Mucosa of rectum (tissue), 2 donors: ENCODE data around the gene PHF13.

ENCODE experiments used
- H3K27ac ChIP-seq, 2 donors: one replicate each; pipeline ENCODE4 v1.7.0; 2013; ENCODE audit warnings: inconsistent platforms in 2 of 2, low read depth in 2 of 2, low read length in 2 of 2
- H3K27me3 ChIP-seq, 2 donors: one replicate each; pipeline ENCODE4 v1.7.0; 2013; ENCODE audit warnings: low read length in 2 of 2; ENCODE audit not compliant: control insufficient read depth in 2 of 2, insufficient read depth in 2 of 2
- H3K36me3 ChIP-seq, 2 donors: one replicate each; pipeline ENCODE4 v1.7.0; 2013; ENCODE audit warnings: low read length in 2 of 2; ENCODE audit not compliant: control insufficient read depth in 2 of 2, insufficient read depth in 2 of 2
- H3K4me1 ChIP-seq, 2 donors: one replicate each; pipeline ENCODE4 v1.7.0; 2013; ENCODE audit warnings: low read length in 2 of 2, mild to moderate bottlenecking in 1 of 2; ENCODE audit not compliant: control insufficient read depth in 2 of 2, insufficient read depth in 2 of 2
- H3K4me3 ChIP-seq, 2 donors: one replicate each; pipeline ENCODE4 v1.7.0; 2013; ENCODE audit warnings: low read length in 2 of 2
- H3K9ac ChIP-seq, 2 donors: one replicate each; pipeline ENCODE4 v1.7.0; 2013; ENCODE audit warnings: low read length in 2 of 2, low read depth in 1 of 2, mild to moderate bottlenecking in 1 of 2
- H3K9me3 ChIP-seq, 2 donors: one replicate each; pipeline ENCODE4 v1.7.0; 2013; ENCODE audit warnings: low read length in 2 of 2; ENCODE audit not compliant: control insufficient read depth in 2 of 2
- donor health status: healthy.
- donor health status: Normal muscosa, but diverticular disease.

PHF13 gene

DNA sequence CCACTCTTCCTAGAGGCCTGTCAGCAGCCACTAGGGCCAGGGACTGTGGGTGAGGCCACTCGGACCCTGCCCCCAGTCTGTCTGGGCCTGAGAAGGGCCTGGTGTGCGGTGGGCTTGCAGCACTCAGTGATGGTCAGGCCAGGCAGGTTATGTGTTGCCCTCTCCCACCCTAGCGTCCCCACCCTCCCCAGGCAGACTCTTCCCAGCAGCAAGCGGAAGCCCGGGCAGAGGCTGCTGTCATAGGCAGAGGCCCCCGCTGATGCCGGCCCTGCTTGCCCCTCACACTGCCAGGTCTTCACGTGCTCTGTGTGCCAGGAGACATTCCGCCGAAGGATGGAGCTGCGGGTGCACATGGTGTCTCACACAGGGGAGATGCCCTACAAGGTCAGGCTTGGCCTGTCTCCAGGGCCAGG, 27.1 kb upstream of the PHF13 start:
- no peaks in the 10 kb centered on the region for H3K27me3 ChIP-seq
- H3K36me3 ChIP-seq: peaks cover 13 to 37% of the 10 kb centered on the region in 2 donors
- H3K9ac ChIP-seq: no peak overlapping the region
- H3K4me1 ChIP-seq: peaks cover 15 to 25% of the 10 kb centered on the region in 2 donors
- no peak overlapping the region for H3K27ac ChIP-seq
- no peaks in the 10 kb centered on the region for H3K9me3 ChIP-seq
- H3K4me3 ChIP-seq: no peak overlapping the region

DNA sequence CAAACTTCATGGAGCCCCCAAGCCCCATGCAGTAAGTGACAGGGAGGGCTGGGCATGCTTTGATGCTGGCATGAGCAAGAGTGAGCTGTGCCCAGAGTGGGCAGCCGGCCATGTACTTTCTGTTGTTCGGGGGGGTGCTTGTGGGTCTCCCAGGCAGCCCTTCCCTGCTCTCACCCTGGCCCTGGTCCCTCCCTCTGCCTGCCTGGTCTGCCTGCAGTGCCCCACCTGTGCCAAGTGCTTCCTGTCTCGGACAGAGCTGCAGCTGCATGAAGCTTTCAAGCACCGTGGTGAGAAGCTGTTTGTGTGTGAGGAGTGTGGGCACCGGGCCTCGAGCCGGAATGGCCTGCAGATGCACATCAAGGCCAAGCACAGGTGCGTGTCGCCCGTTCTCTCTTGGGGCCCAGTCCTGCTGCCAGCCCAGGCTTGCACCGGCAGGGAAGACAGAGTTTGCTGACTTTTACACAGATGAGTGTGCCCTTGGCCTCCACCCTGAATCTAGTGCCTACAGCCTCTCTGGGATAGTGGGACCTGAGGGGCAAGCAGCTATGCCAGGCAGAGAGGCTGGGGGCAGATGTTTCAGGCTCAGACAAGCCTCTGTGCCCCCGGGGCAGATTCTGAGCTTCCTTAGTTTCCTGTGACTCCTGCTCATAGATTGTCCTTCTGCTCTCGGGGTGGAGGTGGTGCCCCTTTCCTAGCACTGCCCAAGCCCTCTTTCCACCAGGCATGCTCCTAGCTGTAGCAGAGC, 26.1 kb upstream of the PHF13 start:
- Histone ChIP-seq H3K4me3 (no peak overlapping the region), H3K27me3 (no peaks in the 10 kb centered on the region), H3K9ac (peak overlapping the region in 1 of 2 donors; percentile 15), H3K4me1 (peaks cover 5 to 15% of the 10 kb centered on the region in 2 donors), H3K9me3 (no peaks in the 10 kb centered on the region), H3K27ac (no peak overlapping the region), H3K36me3 (peaks cover 20 to 44% of the 10 kb centered on the region in 2 donors)

DNA sequence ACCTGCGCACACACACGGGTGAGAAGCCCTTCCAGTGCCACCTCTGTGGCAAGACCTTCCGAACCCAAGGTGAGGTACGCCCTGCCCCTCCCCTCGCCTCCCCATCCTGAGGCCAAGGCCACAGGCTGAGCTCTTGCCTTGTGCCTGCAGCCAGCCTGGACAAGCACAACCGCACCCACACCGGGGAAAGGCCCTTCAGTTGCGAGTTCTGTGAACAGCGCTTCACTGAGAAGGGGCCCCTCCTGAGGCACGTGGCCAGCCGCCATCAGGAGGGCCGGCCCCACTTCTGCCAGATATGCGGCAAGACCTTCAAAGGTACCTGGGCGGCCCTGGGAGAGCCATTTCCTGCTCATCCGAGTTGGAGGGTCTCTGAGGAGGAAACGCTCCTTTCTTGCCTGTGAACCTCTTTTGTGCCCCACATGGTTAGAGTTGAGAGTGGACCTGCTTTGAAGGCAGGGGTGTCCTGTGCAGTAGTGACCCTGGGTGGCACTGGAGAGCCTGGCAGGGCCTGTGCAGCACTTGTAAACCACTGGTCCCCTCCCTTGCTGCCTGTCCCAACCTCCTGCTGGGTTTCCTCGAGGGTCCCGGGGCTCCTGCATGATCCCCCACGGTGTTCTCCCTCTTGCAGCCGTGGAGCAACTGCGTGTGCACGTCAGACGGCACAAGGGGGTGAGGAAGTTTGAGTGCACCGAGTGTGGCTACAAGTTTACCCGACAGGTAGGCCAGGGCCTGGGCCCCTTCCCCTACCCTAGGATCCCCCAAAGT, 25.2 kb upstream of the PHF13 start:
- H3K27me3 ChIP-seq: no peaks in the 10 kb centered on the region
- no peaks in the 10 kb centered on the region for H3K9me3 ChIP-seq
- H3K36me3 ChIP-seq: peaks cover 28 to 52% of the 10 kb centered on the region in 2 donors
- H3K9ac ChIP-seq: no peak overlapping the region
- peaks cover 0 to 10% of the 10 kb centered on the region in 2 donors for H3K4me1 ChIP-seq
- H3K4me3 ChIP-seq: no peak overlapping the region
- H3K27ac ChIP-seq: no peak overlapping the region

DNA sequence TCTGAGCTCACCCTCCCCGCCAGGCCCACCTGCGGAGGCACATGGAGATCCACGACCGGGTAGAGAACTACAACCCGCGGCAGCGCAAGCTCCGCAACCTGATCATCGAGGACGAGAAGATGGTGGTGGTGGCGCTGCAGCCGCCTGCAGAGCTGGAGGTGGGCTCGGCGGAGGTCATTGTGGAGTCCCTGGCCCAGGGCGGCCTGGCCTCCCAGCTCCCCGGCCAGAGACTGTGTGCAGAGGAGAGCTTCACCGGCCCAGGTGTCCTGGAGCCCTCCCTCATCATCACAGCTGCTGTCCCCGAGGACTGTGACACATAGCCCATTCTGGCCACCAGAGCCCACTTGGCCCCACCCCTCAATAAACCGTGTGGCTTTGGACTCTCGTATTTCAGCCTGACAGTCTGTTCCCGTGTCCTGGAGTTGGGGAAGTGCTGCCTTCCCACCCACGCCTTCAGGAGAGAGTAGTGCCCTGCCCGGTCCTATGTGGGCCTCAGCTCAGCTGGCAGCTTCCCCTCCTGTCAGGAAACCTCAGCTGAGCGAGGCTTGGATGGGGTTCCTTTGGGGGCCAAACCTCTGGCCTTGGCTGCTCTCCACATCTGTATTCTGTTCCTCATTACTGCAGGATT, 24.5 kb upstream of the PHF13 start:
- H3K9me3 ChIP-seq: no peaks in the 10 kb centered on the region
- H3K36me3 ChIP-seq: peaks cover 35 to 59% of the 10 kb centered on the region in 2 donors
- peaks cover 0 to 10% of the 10 kb centered on the region in 2 donors for H3K4me1 ChIP-seq
- no peak overlapping the region for H3K27ac ChIP-seq
- no peak overlapping the region for H3K4me3 ChIP-seq
- no peak overlapping the region for H3K9ac ChIP-seq
- H3K27me3 ChIP-seq: no peaks in the 10 kb centered on the region

DNA sequence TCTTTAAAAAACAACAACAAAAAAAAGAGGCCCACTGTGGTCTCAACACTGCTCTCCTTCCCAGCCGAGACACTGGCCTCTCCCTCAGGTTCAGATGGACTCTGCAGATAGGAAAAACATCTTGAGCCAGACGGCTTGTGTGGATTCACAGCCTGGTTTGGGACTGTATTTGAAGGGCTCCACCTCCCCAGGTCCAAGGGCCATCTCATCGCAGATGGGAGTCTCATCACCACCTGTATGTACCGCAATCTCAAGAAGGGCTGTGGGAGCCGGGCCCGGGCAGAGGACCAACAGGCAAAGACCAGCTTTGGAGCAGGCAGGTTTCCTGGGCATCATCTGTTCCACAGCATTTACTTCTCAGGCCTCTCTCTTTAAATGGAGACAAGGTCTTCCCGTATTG, 23.5 kb upstream of the PHF13 start:
- peaks cover 41 to 66% of the 10 kb centered on the region in 2 donors for H3K36me3 ChIP-seq
- H3K27me3 ChIP-seq: no peaks in the 10 kb centered on the region
- no peak overlapping the region for H3K27ac ChIP-seq
- no peaks in the 10 kb centered on the region for H3K9me3 ChIP-seq
- H3K9ac ChIP-seq: no peak overlapping the region
- H3K4me3 ChIP-seq: no peak overlapping the region
- peaks cover 0 to 10% of the 10 kb centered on the region in 2 donors for H3K4me1 ChIP-seq

DNA sequence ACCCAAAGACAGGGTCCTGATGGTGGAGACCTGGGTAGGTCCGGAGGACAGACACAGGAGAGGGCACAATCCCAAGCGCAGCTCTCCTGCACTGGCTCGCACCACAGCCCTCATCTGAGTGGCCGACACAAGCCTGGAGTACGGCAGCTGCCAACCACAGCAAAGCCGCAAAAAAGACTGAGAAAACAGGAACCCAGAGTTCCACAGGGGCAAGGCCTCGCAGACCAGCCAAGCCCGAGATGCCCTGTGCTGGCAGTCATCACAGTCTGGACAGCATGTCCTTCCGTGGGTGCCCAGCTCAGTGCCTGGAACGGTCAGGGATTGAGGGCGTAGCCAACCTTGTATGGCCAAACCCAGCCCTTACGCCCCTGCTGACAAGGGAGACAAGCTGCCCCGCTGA, 22.3 kb upstream of the PHF13 start:
- Histone ChIP-seq H3K9me3 (no peaks in the 10 kb centered on the region), H3K9ac (no peak overlapping the region), H3K36me3 (peaks cover 50 to 75% of the 10 kb centered on the region in 2 donors), H3K4me1 (peaks cover 0 to 10% of the 10 kb centered on the region in 2 donors), H3K4me3 (no peak overlapping the region), H3K27ac (no peak overlapping the region), H3K27me3 (no peaks in the 10 kb centered on the region)

DNA sequence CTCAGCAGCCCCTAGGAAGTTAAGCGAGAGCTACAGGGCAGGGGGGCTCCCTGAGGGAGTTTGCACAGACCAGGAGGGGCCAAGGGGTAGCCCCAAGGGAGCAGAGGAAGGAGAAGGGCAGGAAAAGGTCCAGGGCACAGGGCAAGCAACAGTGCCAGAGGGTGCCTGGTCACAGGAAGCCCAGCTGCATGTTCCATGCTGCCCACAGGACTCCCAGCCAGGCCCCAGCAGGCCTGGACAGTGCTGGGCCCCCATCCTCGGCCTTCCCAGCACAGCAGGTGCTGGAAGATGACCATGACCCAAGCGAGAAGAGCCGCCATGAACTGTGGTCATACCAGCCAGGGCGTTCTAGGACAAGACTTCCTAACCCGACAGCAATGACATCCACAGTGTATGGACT, 21.9 kb upstream of the PHF13 start:
- peaks cover 53 to 77% of the 10 kb centered on the region in 2 donors for H3K36me3 ChIP-seq

DNA sequence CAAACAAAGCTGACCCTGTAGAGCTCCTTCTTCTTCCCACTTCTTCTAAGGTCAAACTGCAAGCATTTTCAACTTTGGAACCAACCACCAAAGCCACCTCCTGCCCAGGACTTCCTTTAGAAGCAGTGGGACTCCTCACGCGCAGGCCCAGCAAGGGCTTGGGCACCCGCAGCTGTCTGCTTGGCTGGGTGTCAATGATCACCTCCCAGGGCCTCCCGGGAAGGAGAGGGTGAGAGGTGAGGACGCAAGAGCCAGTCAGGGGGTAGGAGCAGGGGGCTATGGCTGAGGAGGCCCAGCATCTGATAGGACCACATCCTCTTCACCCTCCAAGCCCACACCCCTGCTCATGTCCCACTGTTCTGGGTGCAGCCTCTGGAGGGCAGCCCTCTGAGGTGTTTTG, 21.1 kb upstream of the PHF13 start:
- peaks cover 58 to 75% of the 10 kb centered on the region in 2 donors for H3K36me3 ChIP-seq
- peaks cover 2 to 10% of the 10 kb centered on the region in 2 donors for H3K4me1 ChIP-seq
- no peak overlapping the region for H3K9ac ChIP-seq
- no peaks in the 10 kb centered on the region for H3K27me3 ChIP-seq
- H3K4me3 ChIP-seq: no peak overlapping the region
- no peaks in the 10 kb centered on the region for H3K9me3 ChIP-seq
- H3K27ac ChIP-seq: no peak overlapping the region

More for the DNA sequence above, 21.9 kb upstream of the PHF13 start:
- H3K9ac ChIP-seq: no peak overlapping the region
- H3K27me3 ChIP-seq: no peaks in the 10 kb centered on the region
- H3K4me1 ChIP-seq: peaks cover 0 to 10% of the 10 kb centered on the region in 2 donors
- no peaks in the 10 kb centered on the region for H3K9me3 ChIP-seq
- H3K4me3 ChIP-seq: no peak overlapping the region
- H3K27ac ChIP-seq: no peak overlapping the region

DNA sequence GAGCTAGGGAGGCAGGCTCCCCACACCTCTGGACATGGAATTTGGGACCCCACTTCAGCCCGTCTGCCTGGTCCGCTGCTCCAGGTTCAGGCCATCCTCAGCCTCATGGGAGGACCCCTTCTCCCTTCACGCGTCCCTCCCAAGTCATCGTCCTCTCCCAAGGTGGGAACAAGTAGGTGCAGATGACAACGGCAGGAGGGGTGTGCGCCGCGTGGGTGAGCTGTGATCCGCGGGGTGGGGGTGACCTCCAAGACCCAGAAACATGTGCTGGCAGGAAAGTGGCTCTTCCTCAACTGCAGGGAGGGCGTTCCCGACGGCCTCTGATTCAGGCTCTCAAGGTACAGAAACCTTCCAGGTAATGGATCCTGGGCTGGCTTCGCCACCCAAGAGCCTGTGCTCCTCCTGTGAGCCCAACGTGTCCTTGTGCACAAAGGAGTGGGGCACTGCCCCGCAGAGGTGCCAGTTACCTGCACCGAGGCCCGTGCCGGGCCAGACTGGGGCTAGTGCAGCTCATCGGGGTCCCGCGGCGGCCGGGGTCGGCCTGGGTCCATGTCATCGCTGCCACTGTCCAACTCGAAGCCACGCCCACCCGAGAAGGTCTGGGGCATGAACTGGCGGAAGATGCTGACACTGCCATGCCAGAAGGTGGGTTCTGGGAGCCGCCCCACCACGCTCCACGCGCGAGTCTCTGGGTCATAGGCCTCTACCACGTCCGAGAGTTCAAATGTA, 20.5 kb upstream of the PHF13 start:
- Histone ChIP-seq H3K9me3 (no peaks in the 10 kb centered on the region), H3K4me3 (no peak overlapping the region), H3K4me1 (peaks cover 2 to 5% of the 10 kb centered on the region in 2 donors), H3K9ac (no peak overlapping the region), H3K27me3 (no peaks in the 10 kb centered on the region), H3K27ac (no peak overlapping the region), H3K36me3 (peaks cover 58 to 75% of the 10 kb centered on the region in 2 donors)
